OCI-LY1 (cell line): ENCODE results near the gene PKNOX1.
"Not testable (repeated sequence)": the region's sequence is repeated elsewhere in the genome, so short reads cannot be mapped to it uniquely, and the experiment has no call there.

Experiments used
- CTCF ChIP-seq: fragments of 200-600 bp; sonication (generic), shearing (Covaris generic); IDR thresholded peaks from 2 replicates; pipeline ENCODE4 v1.5.1; 2017; ENCODE audit warnings: mild to moderate bottlenecking, antibody characterized with exemption, low read length, moderate library complexity, mixed read lengths
- EZH2 ChIP-seq: fragments of 200-600 bp; sonication (generic), shearing (Covaris generic); IDR thresholded peaks from 2 replicates; pipeline ENCODE4 v1.8.0; 2017; ENCODE audit warnings: borderline replicate concordance, mixed run types, mild to moderate bottlenecking, antibody characterized with exemption, low read length, moderate library complexity, mixed read lengths

- not testable (repeated sequence) for TF ChIP-seq CTCF, EZH2
Observed at GRCh38 chr21:42933137-42933970, 41.0 kb upstream of the PKNOX1 start.
